ENCODE results near the gene RESF1.

GRCh38 chr12:31961137-31961536, 1.9 kb downstream of the RESF1 start:
- TF ChIP-seq, protein P1, sequence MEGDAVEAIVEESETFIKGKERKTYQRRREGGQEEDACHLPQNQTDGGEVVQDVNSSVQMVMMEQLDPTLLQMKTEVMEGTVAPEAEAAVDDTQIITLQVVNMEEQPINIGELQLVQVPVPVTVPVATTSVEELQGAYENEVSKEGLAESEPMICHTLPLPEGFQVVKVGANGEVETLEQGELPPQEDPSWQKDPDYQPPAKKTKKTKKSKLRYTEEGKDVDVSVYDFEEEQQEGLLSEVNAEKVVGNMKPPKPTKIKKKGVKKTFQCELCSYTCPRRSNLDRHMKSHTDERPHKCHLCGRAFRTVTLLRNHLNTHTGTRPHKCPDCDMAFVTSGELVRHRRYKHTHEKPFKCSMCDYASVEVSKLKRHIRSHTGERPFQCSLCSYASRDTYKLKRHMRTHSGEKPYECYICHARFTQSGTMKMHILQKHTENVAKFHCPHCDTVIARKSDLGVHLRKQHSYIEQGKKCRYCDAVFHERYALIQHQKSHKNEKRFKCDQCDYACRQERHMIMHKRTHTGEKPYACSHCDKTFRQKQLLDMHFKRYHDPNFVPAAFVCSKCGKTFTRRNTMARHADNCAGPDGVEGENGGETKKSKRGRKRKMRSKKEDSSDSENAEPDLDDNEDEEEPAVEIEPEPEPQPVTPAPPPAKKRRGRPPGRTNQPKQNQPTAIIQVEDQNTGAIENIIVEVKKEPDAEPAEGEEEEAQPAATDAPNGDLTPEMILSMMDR (IDR thresholded peaks at IDR 0.05): no peak
- no peak for TF ChIP-seq ZFX (IDR thresholded peaks at IDR 0.05; ENCODE audit: borderline replicate concordance)
